ENCODE data around the gene PAQR4.
A peak's percentile ranks its signal among the peaks of the same experiment; 100 is the strongest.

PAQR4 gene

GRCh38 chr16:2955779-2956578 lies 13.2 kb upstream of the PAQR4 start:
- Histone ChIP-seq H2AFZ (ENCODE audit: low read length) (no peak overlapping the region), H3K36me3 (replicated peaks; ENCODE audit: insufficient read depth, low read length) (no peaks in the 10 kb centered on the region), H3K4me3 (ENCODE audit: low read length) (no peak overlapping the region), H3K4me2 (ENCODE audit: low read depth, low read length) (no peak overlapping the region), H3K9me3 (replicated peaks; ENCODE audit: insufficient read depth, low read length) (no peaks in the 10 kb centered on the region), H3K79me2 (ENCODE audit: low read length) (no peaks in the 10 kb centered on the region), H3K27ac (ENCODE audit: low read length) (no peak overlapping the region), H3K27me3 (replicated peaks; ENCODE audit: insufficient read depth, low read length) (peaks cover 7% of the 10 kb centered on the region), H3F3A (ENCODE audit: insufficient read depth, low read length) (peaks cover 11% of the 10 kb centered on the region), H3K4me1 (ENCODE audit: low read length) (peaks cover 28% of the 10 kb centered on the region), H3K9ac (ENCODE audit: low read length) (no peak overlapping the region), H4K20me1 (ENCODE audit: insufficient read depth, low read length) (no peaks in the 10 kb centered on the region), H3K9me2 (replicated peaks; ENCODE audit: insufficient read depth, low read length) (no peaks in the 10 kb centered on the region)
- TF ChIP-seq EZH2 (optimal IDR thresholded peaks at IDR 0.05; ENCODE audit: low read depth, low read length) (no peak), EZH2phosphoT487 (IDR thresholded peaks at IDR 0.05; ENCODE audit: low read length) (no peak)
- no peak for DNase-seq

- TF ChIP-seq CTCF (IDR thresholded peaks at IDR 0.05; ENCODE audit: low read length) (no peak), EZH2 (optimal IDR thresholded peaks at IDR 0.05; ENCODE audit: low read depth, low read length) (no peak), EZH2phosphoT487 (IDR thresholded peaks at IDR 0.05; ENCODE audit: low read length) (no peak)
- Histone ChIP-seq H3K4me2 (ENCODE audit: low read depth, low read length) (no peak overlapping the region), H3K36me3 (replicated peaks; ENCODE audit: insufficient read depth, low read length) (no peaks in the 10 kb centered on the region), H3K27me3 (replicated peaks; ENCODE audit: insufficient read depth, low read length) (peaks cover 7% of the 10 kb centered on the region), H3K4me1 (ENCODE audit: low read length) (peaks cover 28% of the 10 kb centered on the region), H3K9me2 (replicated peaks; ENCODE audit: insufficient read depth, low read length) (no peaks in the 10 kb centered on the region), H2AFZ (ENCODE audit: low read length) (no peak overlapping the region), H3K4me3 (ENCODE audit: low read length) (no peak overlapping the region), H3K27ac (ENCODE audit: low read length) (no peak overlapping the region), H3K79me2 (ENCODE audit: low read length) (no peaks in the 10 kb centered on the region), H4K20me1 (ENCODE audit: insufficient read depth, low read length) (no peaks in the 10 kb centered on the region), H3K9ac (ENCODE audit: low read length) (no peak overlapping the region), H3K9me3 (replicated peaks; ENCODE audit: insufficient read depth, low read length) (no peaks in the 10 kb centered on the region), H3F3A (ENCODE audit: insufficient read depth, low read length) (peaks cover 11% of the 10 kb centered on the region)
- DNase-seq: no peak
Measured at GRCh38 chr16:2956579-2956956, 12.6 kb upstream of the PAQR4 start.

GRCh38 chr16:2959206-2959605 lies 9.9 kb upstream of the PAQR4 start:
- Histone ChIP-seq H3K4me1 (ENCODE audit: low read length) (peaks cover 12% of the 10 kb centered on the region), H3K27me3 (replicated peaks; ENCODE audit: insufficient read depth, low read length) (peaks cover 33% of the 10 kb centered on the region), H4K20me1 (ENCODE audit: insufficient read depth, low read length) (no peaks in the 10 kb centered on the region), H2AFZ (ENCODE audit: low read length) (no peak overlapping the region), H3K9me3 (replicated peaks; ENCODE audit: insufficient read depth, low read length) (no peaks in the 10 kb centered on the region), H3F3A (ENCODE audit: insufficient read depth, low read length) (no peaks in the 10 kb centered on the region; the same call in 1 of the 2 replicates), H3K9ac (ENCODE audit: low read length) (no peak overlapping the region), H3K9me2 (replicated peaks; ENCODE audit: insufficient read depth, low read length) (no peaks in the 10 kb centered on the region), H3K79me2 (ENCODE audit: low read length) (no peaks in the 10 kb centered on the region), H3K4me3 (ENCODE audit: low read length) (no peak overlapping the region), H3K27ac (ENCODE audit: low read length) (no peak overlapping the region), H3K36me3 (replicated peaks; ENCODE audit: insufficient read depth, low read length) (no peaks in the 10 kb centered on the region), H3K4me2 (ENCODE audit: low read depth, low read length) (peak overlapping the region; percentile 21; the same call in 1 of the 2 replicates)
- DNase-seq: no peak
- TF ChIP-seq EZH2 (optimal IDR thresholded peaks at IDR 0.05; ENCODE audit: low read depth, low read length): no peak
- TF ChIP-seq EZH2phosphoT487 (IDR thresholded peaks at IDR 0.05; ENCODE audit: low read length): no peak
- TF ChIP-seq CTCF (IDR thresholded peaks at IDR 0.05; ENCODE audit: low read length): no peak
